MCF 10A (cell line): Measurements from ENCODE around the gene PSMA6. TPM values are rescaled to one million over a fixed set of nuclear protein-coding genes. Genes with fewer than 3 reads are reported as not detected.

Experiments
- BruUV-seq: library from RNA; stranded (reverse); fragments of 400-500 nt; replicated peaks from 2 replicates; lab custom pipeline; 2021; lab: Mats Ljungman, UMichigan
- CTCF ChIA-PET: fragments of 300-600 bp; sonication (Branson Sonifier 250); formaldehyde crosslinking; extraction: SDS; loops from one replicate; lab custom pipeline; 2021; ENCODE audit warnings: antibody characterized with exemption, inconsistent platforms; lab: Yijun Ruan, JAX
- POLR2A ChIA-PET: fragments of 300-600, 350-650 bp; sonication (Branson Sonifier 250); formaldehyde crosslinking; extraction: SDS; loops from one replicate; lab custom pipeline; 2020; ENCODE audit warnings: antibody characterized with exemption, inconsistent platforms; lab: Yijun Ruan, JAX
- DNase-seq: peaks from one replicate; pipeline ENCODE4 v3.0.0-alpha.2; 2018; ENCODE audit not compliant: unreplicated experiment
- H3K27ac Mint-ChIP-seq: one replicate; pipeline ENCODE4 v1.8.0; 2022; ENCODE audit warnings: mild to moderate bottlenecking, low read depth, mixed read lengths; ENCODE audit not compliant: unreplicated experiment
- H3K27me3 Mint-ChIP-seq: one replicate; pipeline ENCODE4 v1.8.0; 2022; ENCODE audit warnings: mixed read lengths; ENCODE audit not compliant: insufficient read depth, unreplicated experiment
- H3K36me3 Mint-ChIP-seq: one replicate; pipeline ENCODE4 v1.8.0; 2022; ENCODE audit warnings: mild to moderate bottlenecking, moderate library complexity, mixed read lengths; ENCODE audit not compliant: insufficient read depth, unreplicated experiment
- H3K4me1 Mint-ChIP-seq: one replicate; pipeline ENCODE4 v1.8.0; 2022; ENCODE audit warnings: mixed read lengths; ENCODE audit not compliant: insufficient read depth, unreplicated experiment
- H3K4me3 Mint-ChIP-seq: one replicate; pipeline ENCODE4 v1.8.0; 2022; ENCODE audit warnings: mild to moderate bottlenecking, moderate library complexity, mixed read lengths; ENCODE audit not compliant: unreplicated experiment
- H3K9me3 Mint-ChIP-seq: one replicate; pipeline ENCODE4 v1.8.0; 2022; ENCODE audit warnings: mixed read lengths; ENCODE audit not compliant: unreplicated experiment
- intact Hi-C: fragments of 100-400 bp; cut with micrococcal nuclease; formaldehyde crosslinking; loops from 2 replicates; pipeline ENCODE4 v1.14.1; 2022
- total RNA-seq: library from RNA; stranded (reverse); gene quantifications from 2 replicates; pipeline ENCODE4 v1.2.3, GENCODE V29; 2022
- TF ChIP-seq, protein P1 (sequence below): fragments of 200-600 bp; IDR thresholded peaks from one replicate; pipeline ENCODE4 v1.8.0; 2022; ENCODE audit warnings: antibody characterized with exemption, mild to moderate bottlenecking; ENCODE audit not compliant: unreplicated experiment

Gene PSMA6
- total RNA-seq, 1 experiment from 2014 or later = 260 TPM

GRCh38 chr14:35292770-35293561 lies 784 bp downstream of the PSMA6 start:
- Mint-ChIP-seq H3K4me3 (peak overlapping the region; percentile 91), H3K4me1 (peaks cover 6% of the 10 kb centered on the region), H3K9me3 (no peaks in the 10 kb centered on the region), H3K36me3 (peaks cover 11% of the 10 kb centered on the region), H3K27me3 (no peaks in the 10 kb centered on the region), H3K27ac (peak overlapping the region; percentile 96)
- DNase-seq = no peak
- ChIA-PET CTCF (interaction anchor here (0.6 to 2.1 kb wide), 9 partner anchors 8 to 130 kb away, joined by 3 to 10 read pairs (median 4); partner anchors contain the start of gene NFKBIA), POLR2A (interaction anchor here (0.6 to 6.3 kb wide), 42 partner anchors 7 to 525 kb away, joined by 3 to 178 read pairs (median 7); partner anchors contain the start of genes BAZ1A, FAM177A1, NFKBIA and PPP2R3C)
- BruUV-seq = no TSS peak
- intact Hi-C loops = loop anchor here (1.0 to 10.0 kb wide), 6 partner anchors 44 to 170 kb away; partner anchors contain the start of gene PRORP
- TF ChIP-seq, protein P1, sequence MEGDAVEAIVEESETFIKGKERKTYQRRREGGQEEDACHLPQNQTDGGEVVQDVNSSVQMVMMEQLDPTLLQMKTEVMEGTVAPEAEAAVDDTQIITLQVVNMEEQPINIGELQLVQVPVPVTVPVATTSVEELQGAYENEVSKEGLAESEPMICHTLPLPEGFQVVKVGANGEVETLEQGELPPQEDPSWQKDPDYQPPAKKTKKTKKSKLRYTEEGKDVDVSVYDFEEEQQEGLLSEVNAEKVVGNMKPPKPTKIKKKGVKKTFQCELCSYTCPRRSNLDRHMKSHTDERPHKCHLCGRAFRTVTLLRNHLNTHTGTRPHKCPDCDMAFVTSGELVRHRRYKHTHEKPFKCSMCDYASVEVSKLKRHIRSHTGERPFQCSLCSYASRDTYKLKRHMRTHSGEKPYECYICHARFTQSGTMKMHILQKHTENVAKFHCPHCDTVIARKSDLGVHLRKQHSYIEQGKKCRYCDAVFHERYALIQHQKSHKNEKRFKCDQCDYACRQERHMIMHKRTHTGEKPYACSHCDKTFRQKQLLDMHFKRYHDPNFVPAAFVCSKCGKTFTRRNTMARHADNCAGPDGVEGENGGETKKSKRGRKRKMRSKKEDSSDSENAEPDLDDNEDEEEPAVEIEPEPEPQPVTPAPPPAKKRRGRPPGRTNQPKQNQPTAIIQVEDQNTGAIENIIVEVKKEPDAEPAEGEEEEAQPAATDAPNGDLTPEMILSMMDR = no peak

DNA sequence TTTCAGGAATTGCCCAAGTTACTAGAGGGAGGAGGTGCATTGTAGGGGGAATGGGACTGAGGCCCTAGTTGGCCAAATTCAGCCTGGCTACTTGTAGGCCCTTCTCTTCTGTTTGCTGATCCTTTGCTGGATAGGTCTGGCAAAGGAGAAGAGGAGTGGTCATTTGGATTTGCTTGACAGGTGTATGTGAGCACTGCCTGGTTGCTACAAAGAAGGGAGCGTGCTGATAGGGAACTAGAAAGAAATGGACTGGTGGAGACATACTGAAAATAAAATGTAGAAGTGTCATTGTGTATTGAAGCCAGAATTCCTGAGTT lies 3.6 kb downstream of the PSMA6 start:
- Mint-ChIP-seq H3K9me3 (no peaks in the 10 kb centered on the region), H3K36me3 (peaks cover 19% of the 10 kb centered on the region), H3K4me1 (peaks cover 19% of the 10 kb centered on the region), H3K4me3 (peak overlapping the region; percentile 91), H3K27ac (no peak overlapping the region), H3K27me3 (no peaks in the 10 kb centered on the region)
- intact Hi-C loops = loop anchor here (10.0 kb wide), 1 partner anchor 141 kb away; no protein-coding TSS in a partner anchor
- ChIA-PET POLR2A (interaction anchor here (0.9 to 6.3 kb wide), 5 partner anchors 12 to 107 kb away, joined by 4 to 178 read pairs (median 7); partner anchors contain the start of gene NFKBIA), CTCF (interaction anchor here (0.9 to 1.0 kb wide), 2 partner anchors 81 to 152 kb away, joined by 3 to 4 read pairs; no protein-coding TSS in a partner anchor)
- no peak for DNase-seq
- TF ChIP-seq, protein P1 = no peak
- no TSS peak for BruUV-seq

GRCh38 chr14:35296545-35296944 lies 4.4 kb downstream of the PSMA6 start:
- Mint-ChIP-seq H3K27me3 (no peaks in the 10 kb centered on the region), H3K4me1 (peaks cover 24% of the 10 kb centered on the region), H3K4me3 (no peak overlapping the region), H3K27ac (peak overlapping the region; percentile 23), H3K36me3 (peaks cover 26% of the 10 kb centered on the region), H3K9me3 (no peaks in the 10 kb centered on the region)
- BruUV-seq = no TSS peak
- DNase-seq = peak; percentile 11
- POLR2A ChIA-PET = interaction anchor here (1.6 kb wide), 1 partner anchor 108 kb away, joined by 7 read pairs; the partner anchor contains the start of gene NFKBIA
- TF ChIP-seq, protein P1 = no peak
- CTCF ChIA-PET = interaction anchor here (0.6 kb wide), 2 partner anchors 110 to 220 kb away, joined by 4 to 5 read pairs; no protein-coding TSS in a partner anchor
- intact Hi-C loops = loop anchor here (10.0 kb wide), 1 partner anchor 142 kb away; no protein-coding TSS in a partner anchor

GRCh38 chr14:35297706-35298105 lies 5.5 kb downstream of the PSMA6 start:
- Mint-ChIP-seq H3K27me3 (no peaks in the 10 kb centered on the region), H3K36me3 (peaks cover 32% of the 10 kb centered on the region), H3K27ac (peak overlapping the region; percentile 42), H3K9me3 (peaks cover 1% of the 10 kb centered on the region), H3K4me1 (peaks cover 29% of the 10 kb centered on the region), H3K4me3 (no peak overlapping the region)
- no peak for DNase-seq
- intact Hi-C loops = loop anchor here (10.0 kb wide), 1 partner anchor 143 kb away; no protein-coding TSS in a partner anchor
- ChIA-PET POLR2A (interaction anchor here (1.6 kb wide), 1 partner anchor 107 kb away, joined by 7 read pairs; the partner anchor contains the start of gene NFKBIA), CTCF (interaction anchor here (0.9 kb wide), 1 partner anchor 85 kb away, joined by 3 read pairs; no protein-coding TSS in a partner anchor)
- TF ChIP-seq, protein P1 = no peak
- no TSS peak for BruUV-seq
